ENCODE results near the gene CAMK1D.

Gene CAMK1D

DNA sequence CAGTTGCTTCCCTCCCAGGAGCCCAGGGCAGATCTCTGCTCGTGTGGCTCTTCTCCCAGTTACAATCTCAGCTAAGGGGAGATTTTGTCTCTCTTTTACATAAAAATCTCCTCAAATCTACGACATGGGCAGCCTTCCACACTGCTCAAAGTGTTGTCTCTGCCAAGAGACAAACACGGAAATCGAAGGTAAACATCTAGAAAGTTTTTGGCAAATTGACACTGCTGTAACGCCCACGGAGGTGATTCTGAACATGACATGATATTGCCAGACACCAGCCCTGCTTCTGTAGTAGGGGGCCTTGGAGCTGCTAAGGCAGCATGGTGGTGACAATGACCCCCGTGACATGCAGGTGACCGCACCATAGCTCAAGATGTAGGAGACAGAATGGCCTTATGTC is 523.8 kb downstream of the CAMK1D start:
- DNase-seq: no peak

DNA sequence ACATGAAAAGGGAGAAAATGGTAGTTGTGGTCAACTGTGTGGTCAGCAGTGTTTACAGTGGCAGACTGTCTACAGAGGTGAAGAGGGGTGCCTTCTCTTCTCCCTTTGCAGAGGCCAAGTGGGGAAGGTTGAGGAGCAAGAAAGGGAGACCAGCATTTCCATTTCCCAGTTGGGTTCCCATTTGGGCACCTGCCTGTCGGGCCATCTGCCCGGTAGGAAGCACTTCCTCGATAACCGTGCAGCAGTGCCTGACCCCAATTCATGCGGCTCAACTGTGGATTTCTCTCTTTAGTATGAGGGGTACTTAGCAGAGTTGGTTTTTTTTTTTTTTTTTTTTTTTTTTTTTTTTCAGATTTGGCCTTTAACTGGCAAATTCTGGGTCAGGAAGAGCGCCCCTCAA is 525.2 kb downstream of the CAMK1D start:
- DNase-seq: no peak

DNA sequence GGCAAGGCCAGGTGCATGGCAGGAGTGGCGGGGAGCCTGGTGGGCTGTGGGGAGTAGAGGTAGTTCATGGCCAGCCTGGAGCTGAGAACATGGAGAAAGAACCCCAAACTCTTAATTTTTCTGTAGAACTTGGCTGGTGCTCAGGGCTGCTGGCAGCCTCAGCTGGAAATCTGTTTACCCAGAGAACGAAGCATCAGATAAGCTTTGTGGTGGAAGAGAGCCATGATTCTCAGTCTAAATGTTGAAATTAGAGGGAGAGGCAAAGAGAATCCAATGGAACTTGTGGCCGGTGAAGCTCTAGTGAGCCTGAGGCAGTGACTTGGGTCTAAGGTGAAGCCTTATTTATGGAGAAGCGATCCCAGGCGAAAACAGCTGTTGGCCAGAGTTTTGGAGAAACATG is 525.8 kb downstream of the CAMK1D start:
- no peak for DNase-seq

DNA sequence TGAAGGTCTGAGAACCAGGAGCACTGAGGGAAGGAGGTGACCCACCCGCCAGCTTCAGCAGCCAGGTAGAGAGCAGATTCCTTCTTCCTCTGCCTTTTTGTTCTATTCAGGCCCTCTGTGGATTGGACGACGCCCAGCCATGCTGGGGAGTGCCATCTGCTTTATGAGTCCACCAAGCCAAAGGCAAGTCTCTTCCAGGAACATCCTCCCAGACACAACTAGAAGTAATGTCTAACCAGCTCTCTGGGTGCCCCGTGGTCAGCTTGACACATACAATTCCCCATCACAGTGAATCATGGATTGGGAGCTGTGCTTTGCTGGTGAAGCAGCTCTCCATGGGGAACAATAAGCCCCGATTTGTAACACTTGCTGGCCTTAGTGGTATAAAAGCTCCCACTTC is 526.9 kb downstream of the CAMK1D start:
- no peak for DNase-seq

DNA sequence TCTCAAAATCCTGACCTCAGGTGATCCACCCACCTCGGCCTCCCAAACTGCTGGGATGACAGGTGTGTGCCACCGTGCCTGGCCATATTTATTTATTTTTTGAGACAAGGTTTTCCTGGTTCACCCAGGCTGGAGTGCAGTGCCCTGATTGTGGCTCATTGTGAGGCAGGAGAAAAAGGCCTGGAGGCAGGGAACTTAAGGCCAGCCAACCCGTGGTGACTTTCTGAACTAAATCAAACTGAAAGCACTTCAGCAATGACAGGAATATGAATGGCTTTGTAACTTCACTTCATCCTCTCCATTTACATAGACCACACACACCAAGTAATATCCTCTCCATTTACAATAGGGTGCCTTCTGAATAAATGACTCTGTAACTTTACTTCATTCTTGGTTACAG is 527.8 kb downstream of the CAMK1D start:
- no peak for DNase-seq

DNA sequence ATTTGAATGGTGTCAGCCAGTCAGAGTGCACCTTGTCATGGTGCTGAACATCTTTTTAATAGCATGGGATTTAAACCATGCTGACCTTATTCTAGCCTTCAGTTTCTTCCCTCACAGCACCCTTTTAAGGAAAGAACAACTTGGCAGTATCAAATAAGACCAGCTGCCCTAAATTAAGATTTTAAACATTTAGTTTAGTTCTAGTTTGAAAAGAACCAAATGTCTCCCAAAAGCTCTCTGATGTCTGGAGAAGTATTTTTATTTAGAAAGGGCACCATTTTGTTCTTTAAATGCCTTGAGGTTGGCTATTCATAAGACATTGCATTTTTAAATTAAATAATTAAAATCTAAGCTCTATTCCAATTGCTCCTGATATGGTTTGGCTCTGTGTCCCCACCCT is 531.1 kb downstream of the CAMK1D start:
- no peak for DNase-seq

DNA sequence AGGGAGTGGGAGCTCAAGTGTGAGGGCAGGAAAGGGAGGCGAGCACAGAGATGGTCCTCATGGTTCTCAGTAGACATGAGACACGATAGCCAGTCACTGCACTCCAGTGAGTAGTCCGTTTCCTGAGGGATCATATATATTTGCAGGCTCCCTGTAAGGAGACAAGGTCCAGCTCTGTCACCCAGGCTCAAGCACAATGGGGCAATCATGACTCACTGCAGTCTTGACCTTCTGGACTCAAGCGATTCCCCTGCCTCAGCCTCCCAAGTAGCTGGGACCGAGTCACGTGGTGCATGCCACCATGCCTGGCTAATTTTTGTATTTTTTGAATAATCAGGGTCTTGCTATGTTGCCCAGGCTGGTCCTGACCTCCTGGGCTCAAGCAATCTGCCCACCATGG is 535.5 kb downstream of the CAMK1D start:
- no peak for DNase-seq

Data from NCI-H1694 (cell line).